ENCODE measurements around the gene KIF24. TPM values are rescaled to one million over a fixed set of nuclear protein-coding genes. Genes with fewer than 3 reads are reported as not detected.

KIF24 gene
- total and polyA plus RNA-seq, 2 of the 8 experiments (the other 6 are each of a cell fraction or from before 2014, with no cell fraction given), result 2.7 to 3.9 TPM

GRCh38 chr9:34282096-34282495 is 47.0 kb downstream of the KIF24 start:
- H3K27me3 ChIP-seq (replicated peaks in 1 of 4; ENCODE audit: control insufficient read depth in 3 of 4, extremely low read depth in 1 of 4, insufficient read depth in 3 of 4, low read length in 3 of 4), result no peaks in the 10 kb centered on the region
- H3K9ac ChIP-seq (replicated peaks in 1 of 4; ENCODE audit: extremely low read depth in 1 of 4, low read depth in 3 of 4, low read length in 3 of 4), result no peak overlapping the region
- H3K23me2 ChIP-seq (ENCODE audit: low read depth, low read length), result no peaks in the 10 kb centered on the region
- no peak overlapping the region for H2BK12ac ChIP-seq (ENCODE audit: low read depth, low read length)
- H3K23ac ChIP-seq (ENCODE audit: insufficient read length), result no peak overlapping the region
- no peak overlapping the region for H2BK15ac ChIP-seq (ENCODE audit: low read length)
- H3K18ac ChIP-seq (ENCODE audit: extremely low read depth, low read length), result no peak overlapping the region
- H2AFZ ChIP-seq (ENCODE audit: low read length), result no peak overlapping the region
- no peak overlapping the region for H3K27ac ChIP-seq (ENCODE audit: low read depth, low read length)
- H4K5ac ChIP-seq (ENCODE audit: insufficient read length, low read depth, low read length), result no peak overlapping the region
- no peaks in the 10 kb centered on the region for H3K36me3 ChIP-seq (ENCODE audit: control insufficient read depth in 2 of 4, insufficient read depth in 4 of 4, low read length in 3 of 4)
- no peak overlapping the region for H3K4me2 ChIP-seq (ENCODE audit: insufficient read depth in 1 of 2, low read depth in 2 of 2, low read length in 2 of 2)
- H3K4ac ChIP-seq (replicated peaks; ENCODE audit: insufficient read length, low read depth, low read length), result no peak overlapping the region
- no peak for DNase-seq (ENCODE audit: low read depth in 1 of 2, low spot score in 2 of 2)
- no peak for FAIRE-seq
- H2BK20ac ChIP-seq (ENCODE audit: low read length), result no peak overlapping the region
- no peak overlapping the region for H4K8ac ChIP-seq (ENCODE audit: extremely low read depth, insufficient read depth, low read length)
- H3K79me1 ChIP-seq (ENCODE audit: low read depth, low read length), result no peaks in the 10 kb centered on the region
- ChIA-PET POLR2A (ENCODE audit: partially characterized antibody) (no interaction called here), CTCF (ENCODE audit: partially characterized antibody) (interaction anchor here (0.9 to 1.2 kb wide), 2 partner anchors 12 to 232 kb away, joined by 3 to 4 read pairs; no protein-coding TSS in a partner anchor)
- no peaks in the 10 kb centered on the region for H3K79me2 ChIP-seq (ENCODE audit: control insufficient read depth in 1 of 2, insufficient read depth in 2 of 2, low read length in 2 of 2)
- no peak overlapping the region for H2AK5ac ChIP-seq (ENCODE audit: low read depth, low read length)
- H3K4me1 ChIP-seq (replicated peaks in 1 of 4; ENCODE audit: control insufficient read depth in 3 of 4, insufficient read depth in 4 of 4, low read length in 3 of 4), result no peaks in the 10 kb centered on the region
- no peak overlapping the region for H3K14ac ChIP-seq (ENCODE audit: insufficient read length)
- H4K91ac ChIP-seq (replicated peaks; ENCODE audit: insufficient read length, low read length), result no peak overlapping the region
- no peaks in the 10 kb centered on the region for H4K20me1 ChIP-seq (replicated peaks in 1 of 2; ENCODE audit: control insufficient read depth in 1 of 2, insufficient read depth in 2 of 2, low read length in 2 of 2)
- H3K9me3 ChIP-seq (ENCODE audit: insufficient read depth in 2 of 2, low read depth in 1 of 2, low read length in 1 of 2), result no peaks in the 10 kb centered on the region
- no peak overlapping the region for H3K56ac ChIP-seq (replicated peaks; ENCODE audit: insufficient read length, low read depth, low read length)
- no peak overlapping the region for H2BK5ac ChIP-seq (ENCODE audit: low read depth, low read length)
- 91% methylated on average over 1 of the region's 1 CpG; no CpG with 5 or more reads in 1 of the 2 experiments for WGBS, 2 experiments (ENCODE audit: extremely low coverage in 1 of 2, insufficient coverage in 1 of 2, insufficient read length in 1 of 2, insufficient replicate concordance in 2 of 2, low coverage in 1 of 2, low lambda C conversion rate in 2 of 2, missing lambda C conversion rate in 1 of 2)
- H3K4me3 ChIP-seq (ENCODE audit: extremely low read depth in 1 of 4, insufficient read depth in 2 of 4, low read depth in 3 of 4, low read length in 4 of 4), result no peak overlapping the region
- H2BK120ac ChIP-seq (replicated peaks; ENCODE audit: low read depth, low read length), result no peak overlapping the region
- TF ChIP-seq CEBPB (IDR thresholded peaks at IDR 0.05; ENCODE audit: low read depth, low read length) (no peak), RXRA (IDR thresholded peaks at IDR 0.05; ENCODE audit: insufficient read depth, low read depth, low read length) (no peak), SUZ12 (IDR thresholded peaks at IDR 0.05; ENCODE audit: low read length) (no peak), POLR2AphosphoS5 (IDR thresholded peaks at IDR 0.05; ENCODE audit: low read depth, low read length) (no peak), SP2 (IDR thresholded peaks at IDR 0.05; ENCODE audit: low read length) (no peak), EZH2 (IDR thresholded peaks at IDR 0.05; ENCODE audit: low read depth, low read length, severe bottlenecking) (no peak), SIN3A (conservative IDR thresholded peaks at IDR 0.05 in 1 of 2, IDR thresholded peaks at IDR 0.05 in 1 of 2; ENCODE audit: low read depth in 1 of 2, low read length in 2 of 2) (no peak), ASH2L (IDR thresholded peaks at IDR 0.05; ENCODE audit: low read length) (no peak), TAF7 (optimal IDR thresholded peaks at IDR 0.05; ENCODE audit: borderline replicate concordance, low read depth, low read length) (no peak), TBP (IDR thresholded peaks at IDR 0.05; ENCODE audit: low read depth, low read length) (no peak), JUN (IDR thresholded peaks at IDR 0.05; ENCODE audit: low read depth, low read length) (no peak), MAFK (IDR thresholded peaks at IDR 0.05; ENCODE audit: low read depth, low read length) (no peak), BACH1 (IDR thresholded peaks at IDR 0.05; ENCODE audit: low read length) (no peak), CBX8 (IDR thresholded peaks at IDR 0.05; ENCODE audit: borderline replicate concordance, low read depth, low read length) (no peak), EGR1 (IDR thresholded peaks at IDR 0.05; ENCODE audit: borderline replicate concordance, low read depth, low read length) (no peak), TCF12 (IDR thresholded peaks at IDR 0.05; ENCODE audit: low read depth, low read length) (no peak), CREB1 (IDR thresholded peaks at IDR 0.05) (no peak)

All from H1 (cell line).